NOMO-1 treated with DMSO at 0.1 percent for 48 hours (cell line): Measurements from ENCODE around the gene PTGR1.

Experiments
- DNase-seq: peaks from one replicate; lab custom pipeline; 2025; ENCODE audit not compliant: unreplicated experiment; lab: John Stamatoyannopoulos, UW

Gene PTGR1

DNA sequence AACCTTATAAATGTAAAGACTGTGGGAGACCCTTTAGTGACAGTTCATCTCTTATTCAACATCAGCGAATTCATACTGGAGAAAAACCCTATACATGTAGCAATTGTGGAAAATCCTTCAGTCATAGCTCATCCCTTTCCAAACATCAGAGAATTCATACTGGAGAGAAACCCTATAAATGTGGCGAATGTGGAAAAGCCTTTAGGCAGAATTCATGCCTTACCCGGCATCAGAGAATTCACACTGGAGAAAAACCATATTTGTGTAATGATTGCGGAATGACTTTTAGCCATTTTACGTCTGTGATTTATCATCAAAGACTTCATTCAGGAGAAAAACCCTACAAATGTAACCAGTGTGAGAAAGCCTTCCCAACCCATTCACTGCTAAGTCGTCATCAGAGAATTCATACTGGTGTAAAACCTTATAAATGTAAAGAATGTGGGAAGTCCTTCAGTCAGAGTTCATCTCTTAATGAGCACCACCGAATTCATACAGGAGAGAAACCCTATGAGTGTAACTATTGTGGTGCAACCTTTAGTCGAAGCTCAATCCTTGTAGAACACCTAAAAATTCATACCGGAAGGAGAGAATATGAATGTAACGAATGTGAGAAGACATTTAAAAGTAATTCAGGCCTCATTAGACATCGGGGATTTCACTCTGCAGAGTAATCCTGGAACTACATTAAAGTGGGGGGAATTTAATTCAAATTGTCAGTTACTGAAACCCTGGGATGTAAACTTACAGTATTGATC is 56.8 kb downstream of the PTGR1 start:
- no peak for DNase-seq

DNA sequence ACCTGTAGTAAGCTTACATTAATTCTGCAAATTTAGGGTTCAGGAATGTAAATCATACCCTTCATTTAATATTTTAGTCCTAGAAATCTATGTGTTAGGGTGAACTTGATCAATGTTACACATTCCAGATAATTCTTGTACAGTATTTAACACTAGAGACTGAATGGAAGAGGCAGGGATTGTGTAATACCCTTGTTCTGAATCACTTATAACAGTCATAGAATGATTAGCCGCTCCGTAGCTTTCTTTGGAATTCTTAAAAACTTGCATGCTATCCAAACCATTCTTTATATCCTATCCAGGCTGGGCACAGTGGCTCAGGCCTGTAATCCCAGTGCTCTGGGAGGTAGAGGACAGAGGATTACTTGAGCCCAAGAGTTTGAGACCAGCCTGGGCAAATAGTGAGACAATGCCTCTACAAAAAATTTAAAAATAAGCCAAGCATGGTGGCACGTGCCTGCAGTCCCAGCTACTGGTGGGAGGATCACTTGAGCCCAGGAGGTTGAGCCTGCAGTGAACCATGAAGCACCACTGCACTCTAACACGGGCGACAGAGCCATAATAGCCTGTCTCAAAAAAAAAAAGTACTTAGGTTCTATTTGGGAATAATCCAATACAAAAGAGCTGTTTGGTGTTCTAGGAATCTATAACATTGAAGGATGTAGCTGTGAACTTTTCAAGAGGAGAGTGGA is 66.2 kb downstream of the PTGR1 start:
- no peak for DNase-seq

GRCh38 chr9:111531716-111532115 is 67.7 kb downstream of the PTGR1 start:
- no peak for DNase-seq

- DNase-seq: no peak
These were observed 69.7 kb downstream of the PTGR1 start for GRCh38 chr9:111529787-111530186.

GRCh38 chr9:111527347-111527746 is 72.1 kb downstream of the PTGR1 start:
- DNase-seq: no peak

GRCh38 chr9:111525056-111525977 is 74.1 kb downstream of the PTGR1 start, which contains the start of gene ZNF483:
ZNF483 (plus strand) TSS chr9:111525179; CDS start chr9:111527396, 2,217 bp downstream.
- DNase-seq: no peak

DNA sequence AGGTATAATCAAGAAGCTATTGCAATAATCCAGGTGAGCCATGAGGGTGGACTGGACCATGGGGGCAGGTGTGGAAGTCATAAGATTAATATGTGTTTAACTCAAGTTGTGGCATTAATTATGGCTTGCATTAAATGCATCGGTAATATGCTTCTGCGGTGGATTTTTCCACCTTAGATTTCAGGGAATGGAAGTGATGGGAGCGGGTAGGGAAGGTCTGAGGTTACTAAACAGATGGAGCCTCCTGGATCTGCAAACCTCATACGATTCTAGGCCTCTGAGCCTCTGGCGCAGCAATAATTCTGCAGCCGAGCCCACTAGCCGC is 74.8 kb downstream of the PTGR1 start:
- DNase-seq: no peak

GRCh38 chr9:111516061-111516465 is 83.4 kb downstream of the PTGR1 start:
- DNase-seq: no peak

DNA sequence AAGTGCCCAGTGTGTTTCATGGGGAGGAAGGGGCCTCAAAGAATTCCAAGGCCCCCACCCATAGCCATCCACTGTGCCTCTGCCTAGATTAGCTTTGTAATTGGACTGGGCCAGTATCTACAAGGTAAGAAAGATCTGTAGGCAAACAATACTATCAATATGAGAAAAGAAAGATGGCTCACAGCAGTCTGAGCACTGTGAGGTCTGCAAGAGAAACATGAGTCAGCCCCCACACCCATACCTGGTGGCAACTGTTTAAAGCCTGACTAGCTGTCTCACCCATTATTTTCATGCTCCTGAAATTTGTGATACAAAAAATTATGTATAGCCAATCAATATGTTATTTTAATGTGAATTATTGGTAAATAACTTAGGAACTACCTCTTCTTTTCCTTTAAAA is 84.5 kb downstream of the PTGR1 start:
- DNase-seq: no peak
